DMS53 treated with DMSO at 0.1 percent for 48 hours (cell line): ENCODE measurements around the gene IARS1.
A peak's percentile ranks its signal among the peaks of the same experiment; 100 is the strongest.

ENCODE experiments used
- DNase-seq: peaks from one replicate; lab custom pipeline; 2025; ENCODE audit not compliant: unreplicated experiment; lab: John Stamatoyannopoulos, UW

IARS1 gene

DNA sequence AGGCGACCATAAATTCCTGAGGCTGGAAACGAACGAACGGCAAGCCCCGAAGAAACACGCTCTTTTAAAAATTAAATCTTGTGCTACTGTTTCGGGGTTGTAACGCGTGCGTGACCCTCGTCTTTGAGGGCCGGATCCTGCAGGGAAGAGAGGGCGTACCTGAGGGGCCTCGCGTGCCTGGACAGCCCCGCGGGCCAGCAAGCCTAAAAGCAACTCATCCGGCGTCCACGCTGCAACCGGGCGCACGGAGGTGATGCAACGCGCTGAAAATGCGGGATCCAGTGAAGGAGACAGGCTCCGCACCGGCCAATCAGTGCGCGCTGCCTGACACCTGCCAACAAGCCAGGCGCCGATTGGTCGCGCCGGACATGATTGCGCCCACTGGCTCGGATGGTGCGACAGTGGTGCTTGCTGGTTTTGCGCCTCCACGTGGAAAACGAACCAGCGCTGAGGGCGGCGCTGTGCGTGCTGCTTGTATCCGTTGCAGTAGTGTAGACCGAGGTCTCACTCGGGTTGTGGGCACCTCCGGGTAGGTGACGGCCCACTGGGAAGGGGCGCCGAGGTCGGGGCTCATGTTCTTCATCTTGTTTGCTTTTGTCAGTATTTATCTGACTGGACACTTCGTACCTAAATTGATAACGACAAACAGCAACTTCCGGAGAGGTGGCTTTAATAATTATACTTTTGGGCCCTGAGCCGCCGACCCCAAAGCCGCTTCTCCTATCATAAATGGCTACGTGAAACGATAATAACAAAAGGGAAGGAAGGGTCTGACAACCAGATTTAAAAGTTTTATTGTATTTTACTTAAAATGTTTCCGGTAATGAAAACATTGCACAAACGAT lies at the start of gene IARS1:
IARS1 (minus strand) TSS at position 246 of the 845 bp plus-strand sequence. CDS start 4,278 bp downstream, outside the sequence.
- peak; percentile 84 for DNase-seq

DNA sequence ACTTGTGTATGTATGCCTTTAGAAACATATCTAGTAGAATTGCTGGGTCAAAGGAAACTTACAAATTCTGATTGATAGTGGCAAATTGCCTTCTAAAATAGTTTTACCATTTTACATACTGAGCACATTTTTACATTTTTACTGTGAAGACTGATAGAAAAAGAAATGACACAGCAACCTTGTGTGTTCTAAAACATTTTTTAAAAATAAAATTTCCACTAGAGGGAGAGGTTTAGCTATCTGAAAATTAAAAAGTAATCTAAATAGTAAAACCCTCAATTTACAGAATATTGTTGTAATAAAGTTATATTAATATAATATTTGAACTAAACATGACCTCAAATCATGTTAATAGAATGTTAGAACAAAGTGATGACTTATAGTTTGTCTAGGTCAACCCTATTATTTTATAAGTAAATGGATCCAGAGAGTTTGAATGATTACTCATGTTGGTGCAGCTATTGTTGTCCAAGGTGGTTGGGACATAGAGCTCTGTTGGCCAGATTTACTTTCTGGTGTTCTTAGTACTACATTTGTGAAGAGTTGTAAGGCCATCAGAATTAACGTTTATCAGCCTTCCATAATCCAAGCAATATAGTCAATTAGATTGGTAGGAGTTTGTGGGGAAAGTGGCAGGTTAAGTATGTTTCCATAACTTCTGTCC lies 49.5 kb upstream of the IARS1 start:
- DNase-seq, result no peak

DNA sequence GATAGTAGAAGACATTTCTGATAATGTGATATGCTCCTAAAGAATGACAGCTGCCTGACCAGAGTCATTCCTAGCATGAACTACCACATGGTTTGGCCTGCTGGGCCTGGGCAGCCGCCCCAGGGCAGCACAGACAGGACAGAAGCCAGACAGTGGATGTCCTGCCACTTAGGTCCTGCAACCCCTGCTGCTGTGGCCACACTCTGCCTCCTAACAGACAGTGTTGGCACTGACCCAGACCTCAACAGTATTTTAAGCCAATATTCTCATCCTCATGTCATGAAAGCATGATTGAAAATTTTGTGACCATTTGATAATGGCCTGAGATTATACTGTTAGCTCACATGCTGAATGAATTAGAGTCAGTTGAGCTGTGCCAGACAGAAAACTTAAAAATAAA lies 48.1 kb upstream of the IARS1 start:
- no peak for DNase-seq

DNA sequence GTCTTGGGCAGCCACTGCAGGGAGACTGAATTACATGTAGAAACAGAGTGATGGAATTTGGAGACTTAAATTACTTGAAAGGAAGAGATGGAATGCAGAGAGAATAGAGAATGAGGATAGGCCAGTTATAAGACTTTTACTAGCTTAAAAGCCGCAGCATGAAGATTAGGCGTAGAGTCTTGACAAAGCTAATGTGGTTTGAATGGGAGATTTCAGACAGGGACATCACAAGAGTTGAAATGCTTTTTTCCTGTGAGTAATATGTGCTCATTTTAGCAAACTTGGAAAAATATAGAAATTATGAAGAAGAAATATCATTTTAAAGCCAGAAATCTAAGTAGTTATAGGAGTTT lies 39.8 kb upstream of the IARS1 start:
- no peak for DNase-seq

DNA sequence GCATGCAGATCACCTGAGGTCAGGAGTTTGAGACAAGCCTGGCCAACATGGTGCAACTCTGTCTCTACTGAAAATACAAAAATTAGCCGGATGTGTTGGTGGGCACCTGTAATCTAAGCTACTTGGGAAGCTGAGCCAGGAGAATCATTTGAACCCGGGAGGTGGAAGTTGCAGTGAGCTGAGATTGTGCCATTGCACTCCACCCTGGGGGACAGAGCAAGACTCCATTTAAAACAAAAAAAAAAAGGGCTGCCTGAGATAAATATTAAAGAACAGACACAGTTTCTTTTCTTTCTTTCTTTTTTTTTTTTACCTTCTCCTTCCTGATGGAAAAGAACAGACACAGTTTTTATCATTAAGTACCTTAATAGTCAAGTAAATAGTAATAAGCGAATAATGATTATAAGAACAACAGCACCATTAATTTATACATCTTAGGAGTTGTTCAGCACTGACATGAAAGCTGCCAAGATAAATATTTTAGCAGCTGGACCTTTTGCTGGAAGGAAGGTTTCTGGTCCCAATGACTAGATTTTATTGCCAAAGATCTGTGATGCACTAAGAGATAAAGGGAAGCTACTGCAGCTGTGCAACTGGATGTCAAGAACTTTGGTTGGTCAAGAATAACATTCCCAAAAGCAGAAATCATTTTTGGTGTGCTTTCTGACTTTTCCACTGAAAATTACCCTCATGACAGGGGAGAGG lies 39.2 kb upstream of the IARS1 start:
- DNase-seq, result no peak

DNA sequence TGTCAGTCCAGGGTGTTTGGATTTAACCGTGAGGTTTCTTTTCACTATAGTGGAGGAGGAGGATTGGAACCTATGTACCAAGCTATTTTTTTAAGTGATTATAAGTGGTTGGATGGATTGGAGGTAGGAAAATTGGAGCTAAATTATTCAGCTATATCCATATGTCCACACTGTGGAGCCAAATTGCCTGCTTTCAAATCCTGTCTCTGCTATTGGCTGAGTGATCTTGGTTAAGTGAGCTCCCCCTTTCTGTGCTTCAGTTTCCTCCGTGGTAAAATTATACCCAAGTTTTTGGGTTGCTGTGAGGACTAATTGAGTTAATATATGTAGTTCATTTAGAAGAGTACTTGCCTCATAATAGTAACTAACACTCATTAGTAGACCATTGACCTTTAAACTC lies 34.7 kb upstream of the IARS1 start:
- no peak for DNase-seq

DNA sequence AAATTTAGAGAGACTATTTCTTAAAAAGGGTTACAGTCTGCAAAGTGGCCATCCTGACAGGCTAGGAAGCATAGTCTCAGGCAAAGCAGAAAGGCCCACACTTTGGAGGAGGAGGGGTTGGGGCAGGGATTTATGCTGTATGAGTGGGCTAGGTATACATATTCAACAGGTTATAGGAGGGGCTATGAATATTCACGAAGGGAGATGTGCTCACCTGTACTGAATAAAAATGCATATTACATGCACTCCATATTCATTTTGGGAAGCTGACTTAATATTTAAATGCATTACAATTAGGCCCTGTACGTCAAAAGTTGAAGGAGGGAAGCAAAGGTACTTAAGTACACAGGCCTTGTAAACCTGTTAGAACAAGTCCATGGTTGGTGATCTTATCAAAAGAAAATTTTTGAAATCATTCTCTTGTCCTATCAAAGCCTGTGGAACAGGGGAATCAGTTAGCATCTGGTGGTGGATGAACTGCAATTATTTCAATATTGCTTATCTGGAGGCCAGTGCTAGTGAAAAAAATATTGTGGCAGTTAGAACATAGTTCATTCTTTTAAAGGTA lies 33.9 kb upstream of the IARS1 start:
- no peak for DNase-seq

DNA sequence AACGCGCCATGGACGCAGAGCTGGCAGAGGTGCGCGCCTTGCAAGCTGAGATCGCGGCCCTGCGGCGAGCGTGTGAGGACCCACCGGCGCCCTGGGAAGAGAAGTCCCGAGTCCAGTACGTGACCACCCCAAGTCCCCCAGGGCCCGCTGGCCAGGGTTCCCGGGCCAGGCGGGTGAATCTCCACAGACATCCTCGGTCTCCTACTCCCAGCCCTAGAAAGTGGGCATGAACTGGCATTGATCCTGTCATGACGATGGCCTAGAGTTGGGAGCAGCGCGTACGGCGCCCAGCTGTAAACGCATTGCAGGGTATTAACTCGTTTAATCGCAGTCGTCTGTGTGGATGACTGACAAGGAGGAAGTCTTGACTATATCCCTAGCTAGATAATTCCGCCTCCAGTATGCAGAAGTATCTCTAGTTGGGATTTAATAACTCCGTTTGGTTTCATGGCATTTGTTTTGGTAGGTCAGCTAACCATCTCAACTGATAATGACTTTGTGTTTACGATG lies 32.5 kb upstream of the IARS1 start:
- no peak for DNase-seq

DNA sequence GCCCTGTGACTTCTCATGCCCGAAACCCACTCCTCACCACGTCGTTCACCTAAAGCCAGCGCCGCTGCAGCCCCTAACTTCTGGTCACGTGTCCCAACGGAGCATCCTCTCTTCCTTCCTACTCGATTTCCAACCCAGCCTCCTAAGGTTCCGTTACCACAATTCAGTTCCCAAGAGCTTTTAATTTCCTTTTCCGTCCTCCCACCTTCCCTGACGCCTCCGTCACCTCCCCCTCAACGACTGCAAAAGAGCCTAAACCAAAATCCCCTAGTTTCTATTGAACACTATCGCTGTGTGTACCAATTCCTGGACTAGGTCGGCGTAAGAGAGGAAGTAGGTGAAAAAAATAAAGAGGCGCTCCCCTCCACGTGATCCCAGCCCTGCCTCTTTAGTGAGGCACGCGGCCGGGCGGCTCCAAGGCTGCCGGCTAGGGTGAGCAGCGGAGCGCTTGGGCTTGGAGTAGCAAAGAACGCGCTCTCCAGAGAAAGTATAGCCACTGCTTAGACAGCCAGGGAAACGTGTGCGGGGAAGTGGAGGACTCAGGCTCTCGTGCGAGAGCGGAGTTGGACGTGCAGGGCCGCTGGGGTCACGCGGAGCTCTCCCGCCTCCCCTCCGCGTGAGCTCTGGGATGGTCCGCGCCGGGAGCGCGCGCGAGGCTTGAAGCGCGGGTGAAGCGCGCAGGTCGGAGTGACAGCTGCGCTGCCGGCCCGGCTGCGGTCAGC lies 31.9 kb upstream of the IARS1 start, which contains the start of the genes CENPP and NOL8:
CENPP (plus strand) TSS at position 685 of the 722 bp plus-strand sequence.
NOL8 (minus strand) TSS at position 82 of the 722 bp plus-strand sequence. CDS start 1,189 bp downstream, outside the sequence.
- peak; percentile 66 for DNase-seq

DNA sequence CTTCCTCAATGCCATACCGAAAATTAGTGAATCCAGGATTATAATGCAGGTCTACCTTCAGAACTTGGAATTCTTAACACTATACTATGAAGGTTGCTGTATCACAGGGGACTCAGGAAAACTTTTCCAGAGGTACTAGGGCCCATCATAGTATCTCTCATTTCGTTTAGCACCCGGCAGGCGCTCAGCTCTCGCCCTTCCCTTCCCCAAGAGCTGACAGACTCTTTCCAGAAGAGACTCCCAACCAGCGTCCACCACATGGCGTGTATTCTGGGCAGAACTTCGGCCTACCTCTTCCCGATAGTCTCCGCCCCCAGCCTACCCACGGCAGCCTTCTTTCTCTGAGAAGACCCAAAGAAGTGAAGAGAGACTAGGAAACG lies 31.4 kb upstream of the IARS1 start:
- no peak for DNase-seq

DNA sequence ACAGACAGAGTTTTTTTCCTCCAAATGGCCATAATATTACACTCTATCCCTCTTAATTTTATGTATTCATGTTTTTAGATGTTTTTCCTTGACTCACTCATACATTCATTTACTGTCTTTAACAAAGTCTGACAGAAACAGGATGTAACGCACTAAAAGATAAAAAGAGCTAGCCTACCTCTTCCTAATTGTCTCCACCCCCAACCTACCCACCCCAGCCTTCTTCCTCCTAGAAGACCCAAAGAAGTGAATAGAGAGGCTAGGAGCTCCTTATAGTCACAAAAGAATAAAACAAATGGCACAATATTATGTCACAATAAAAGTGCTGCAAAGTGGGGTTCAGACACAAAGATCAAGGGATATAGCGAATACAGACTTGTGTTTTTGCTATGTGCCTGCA lies 30.9 kb upstream of the IARS1 start:
- DNase-seq, result no peak

DNA sequence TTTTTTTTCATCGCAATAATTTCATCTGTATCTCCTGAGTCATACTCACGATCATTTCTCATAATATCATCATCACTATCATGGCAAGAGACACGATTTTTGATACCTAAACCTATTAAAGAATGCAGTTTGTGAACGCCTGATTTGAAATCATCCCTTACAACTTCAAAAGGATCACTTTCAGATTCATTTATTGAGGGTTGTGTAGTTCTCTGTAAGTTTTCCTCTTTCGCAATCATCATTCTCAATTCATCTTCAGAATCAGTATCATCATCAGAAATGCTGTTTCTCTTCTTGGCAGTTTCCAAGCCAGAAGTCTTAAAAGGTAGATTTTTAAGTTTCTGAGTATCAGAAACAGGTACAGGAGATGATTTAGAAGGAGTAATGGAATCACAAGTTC lies 22.0 kb upstream of the IARS1 start:
- no peak for DNase-seq

DNA sequence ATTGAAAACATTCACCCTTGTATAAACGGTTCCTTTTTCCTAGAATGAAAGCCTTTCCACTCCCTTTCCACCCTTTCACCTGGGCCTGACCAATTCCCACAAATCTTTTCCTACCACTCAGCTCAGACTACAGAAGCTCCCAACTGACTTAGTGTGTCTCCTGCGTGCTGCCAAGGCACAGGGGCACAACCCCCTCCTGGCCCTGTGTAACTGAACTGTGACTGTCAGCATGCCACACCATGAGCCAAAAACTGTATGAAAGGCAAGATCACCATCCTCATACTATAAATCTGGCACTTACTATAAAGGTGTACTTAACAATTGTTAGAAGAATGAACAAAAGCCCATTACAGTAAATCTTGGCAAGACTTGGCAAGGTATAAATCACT lies 20.1 kb upstream of the IARS1 start:
- no peak for DNase-seq

DNA sequence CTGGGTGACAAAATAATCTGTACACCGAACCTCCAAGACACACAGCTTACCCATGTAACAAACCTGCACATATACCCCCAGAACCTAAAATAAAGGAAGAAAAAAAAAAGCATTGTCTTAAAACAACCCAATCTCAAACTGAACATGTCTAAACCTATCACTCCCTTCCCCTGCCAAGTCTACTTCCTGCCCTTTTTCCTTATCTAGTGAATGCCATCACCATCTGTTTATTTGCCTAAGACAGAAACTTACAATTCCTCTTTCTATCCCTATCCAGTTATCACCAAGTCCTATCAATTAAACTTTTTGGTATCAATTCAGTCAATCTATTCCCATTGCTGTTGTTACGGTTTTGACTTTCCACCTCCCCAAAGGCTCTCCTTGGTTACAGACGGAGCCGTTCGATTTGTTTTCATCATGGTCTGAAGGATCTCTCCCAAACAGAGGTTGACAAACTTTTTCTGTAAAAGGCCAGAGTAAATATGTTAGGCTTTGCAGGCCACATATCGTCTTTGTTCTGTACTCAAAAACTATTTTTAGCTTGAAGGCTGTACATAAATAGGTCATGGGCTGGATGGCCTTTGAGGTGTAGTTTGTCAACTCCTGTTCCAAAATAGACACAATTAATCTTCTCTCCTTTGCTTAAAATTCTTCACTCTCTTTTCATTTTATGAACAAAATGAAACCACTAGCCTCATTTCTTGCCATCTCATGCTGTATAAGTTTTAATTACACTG lies 19.6 kb upstream of the IARS1 start:
- DNase-seq, result no peak

DNA sequence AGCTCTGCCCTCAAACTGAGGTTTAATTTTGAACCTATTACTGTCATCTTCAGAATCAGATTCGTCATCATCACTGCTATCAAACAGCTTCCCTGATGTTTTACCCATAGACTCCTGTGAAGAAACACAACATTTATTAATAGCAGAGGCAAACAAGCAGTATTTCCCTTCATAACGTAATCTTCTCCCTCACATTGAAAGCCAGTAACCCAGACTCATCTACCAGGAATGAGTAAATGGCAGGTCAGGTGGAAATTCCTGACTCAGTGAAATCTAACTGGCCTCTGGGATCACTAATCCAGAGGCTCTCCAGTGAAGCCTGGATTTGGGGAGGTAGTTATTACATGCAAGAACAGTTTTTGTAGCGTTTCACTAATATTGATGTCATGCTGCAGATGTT lies 17.1 kb upstream of the IARS1 start:
- no peak for DNase-seq

DNA sequence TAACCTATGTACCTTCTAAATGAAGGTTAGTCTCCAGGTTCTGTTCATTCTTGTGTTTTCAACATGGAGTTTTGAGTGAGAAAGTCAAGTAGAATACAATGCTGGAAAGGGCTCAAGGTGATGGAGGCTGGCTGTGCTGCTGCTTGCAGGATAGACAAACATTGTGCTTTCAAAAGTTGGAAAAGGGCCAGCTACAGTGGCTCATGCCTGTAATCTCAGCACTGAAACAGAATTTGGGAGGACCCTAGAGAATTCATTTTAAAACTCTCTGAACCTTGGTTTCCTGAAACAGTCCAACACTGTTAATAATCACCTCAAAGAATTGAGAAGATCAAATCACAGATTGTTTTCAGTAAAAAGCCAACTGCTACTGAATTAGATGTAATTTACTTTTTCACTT lies 15.4 kb upstream of the IARS1 start:
- no peak for DNase-seq

DNA sequence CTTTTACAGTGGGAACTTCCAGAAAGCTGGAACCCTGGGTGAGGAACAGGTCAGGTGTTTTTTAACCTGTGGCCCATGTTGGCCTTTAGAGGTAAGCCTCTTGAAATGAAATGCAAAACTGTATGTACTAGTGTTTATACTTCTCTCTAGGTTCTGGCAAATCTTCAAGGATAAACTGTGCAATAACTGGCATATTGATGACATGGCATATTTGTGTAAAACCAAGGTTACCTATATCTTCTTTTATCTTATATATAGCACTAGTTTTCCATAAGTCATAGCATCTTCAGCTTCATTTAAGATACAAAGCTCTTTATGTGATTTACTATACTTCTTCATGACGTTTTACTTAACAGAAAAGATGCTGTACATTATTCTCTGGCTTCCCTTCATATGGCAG lies 7.4 kb upstream of the IARS1 start:
- DNase-seq, result no peak

DNA sequence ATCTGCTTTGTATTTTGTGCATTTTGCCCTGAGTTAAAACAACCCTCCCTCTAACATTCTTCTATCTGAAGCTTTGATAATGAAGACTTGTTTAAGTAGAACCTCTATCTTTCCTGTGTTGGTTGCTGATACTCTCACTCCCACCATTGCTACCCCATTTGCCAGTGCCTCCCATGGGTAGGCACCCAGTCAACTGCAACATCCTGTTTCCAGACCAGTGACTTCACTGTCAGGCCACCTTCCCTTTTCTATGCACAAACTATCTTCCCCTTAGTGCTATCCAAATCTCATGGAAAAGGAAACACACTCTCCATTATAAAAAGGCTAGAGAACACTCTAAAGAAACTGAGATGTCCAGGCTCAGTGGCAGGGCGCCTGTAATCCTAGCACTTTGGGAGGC lies 5.6 kb upstream of the IARS1 start:
- DNase-seq, result no peak

DNA sequence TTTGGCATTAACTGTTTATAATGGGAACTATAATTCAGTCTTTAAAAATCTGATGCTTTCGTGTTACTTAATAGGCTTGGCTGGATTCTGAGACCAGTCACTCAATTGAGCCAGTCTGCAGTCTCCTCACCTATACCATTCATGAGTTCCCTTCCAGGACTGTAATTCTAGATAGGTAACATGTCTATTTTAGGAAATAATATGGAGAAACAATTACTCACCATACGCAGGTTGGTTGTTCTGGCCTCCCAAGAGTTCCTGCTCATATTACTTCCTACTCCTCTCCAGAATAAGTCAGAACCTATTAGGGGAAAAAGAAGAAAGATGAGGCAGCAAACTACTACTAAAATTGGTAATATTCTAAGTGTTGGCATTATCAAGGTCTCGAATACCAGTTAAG lies 4.5 kb upstream of the IARS1 start:
- DNase-seq, result no peak

DNA sequence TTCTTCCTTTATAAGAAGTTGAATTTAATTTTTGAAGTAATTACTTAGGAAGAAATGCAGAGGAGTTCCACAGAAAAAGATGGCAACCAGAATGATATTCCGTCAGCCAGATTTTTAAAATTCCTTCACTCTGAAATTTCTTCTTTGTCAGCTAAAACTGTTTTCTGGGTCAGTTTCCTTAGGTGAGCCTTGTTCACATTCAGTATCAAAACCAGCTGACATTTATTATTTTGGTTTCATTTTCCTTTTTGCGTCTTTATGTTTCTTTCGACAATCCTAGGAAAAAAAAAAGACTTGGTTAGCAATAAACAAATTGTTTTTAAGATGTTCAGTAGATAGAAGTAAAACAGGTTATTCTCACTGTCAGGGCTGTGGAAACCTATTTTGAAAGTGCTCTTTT lies 4.1 kb upstream of the IARS1 start:
- no peak for DNase-seq
